Activated T-helper 1 cell treated with anti-CD3 and anti-CD28 coated beads, Interleukin-12 subunit alpha, Interleukin-12 subunit beta, Interleukin-2, Interleukin-4 antibody, amounts not matched to agents 30 ng/mL and 10 ng/mL and 1 ng/mL, durations not matched to agents 14 hours and 24 hours and 36 hours (primary cell): ENCODE data around the gene PGAP3. TPM values are rescaled to one million over a fixed set of nuclear protein-coding genes. Genes with fewer than 3 reads are reported as not detected.

Experiments used
- DNase-seq: peaks from one replicate; pipeline ENCODE4 v3.0.0; 2021; ENCODE audit warnings: low spot score
- H3K27ac Mint-ChIP-seq: one replicate; pipeline ENCODE4 v1.8.0; 2021; ENCODE audit warnings: mild to moderate bottlenecking, mixed read lengths
- H3K27me3 Mint-ChIP-seq: one replicate; pipeline ENCODE4 v1.8.0; 2022; ENCODE audit warnings: mild to moderate bottlenecking, moderate library complexity, mixed read lengths; ENCODE audit not compliant: insufficient read depth
- H3K36me3 Mint-ChIP-seq: one replicate; pipeline ENCODE4 v1.8.0; 2021; ENCODE audit warnings: low read depth, mixed read lengths
- H3K4me1 Mint-ChIP-seq: one replicate; pipeline ENCODE4 v1.8.0; 2021; ENCODE audit warnings: low read depth, mixed read lengths
- H3K4me3 Mint-ChIP-seq: one replicate; pipeline ENCODE4 v1.8.0; 2021; ENCODE audit warnings: mild to moderate bottlenecking, moderate library complexity, mixed read lengths
- H3K9me3 Mint-ChIP-seq: one replicate; pipeline ENCODE4 v1.8.0; 2021; ENCODE audit warnings: mixed read lengths
- intact Hi-C: fragments of 100-400 bp; cut with micrococcal nuclease; formaldehyde crosslinking; loops from one replicate; pipeline ENCODE4 v1.15.1; 2024
- total RNA-seq: library from RNA; stranded (reverse); gene quantifications from 2 replicates; pipeline ENCODE4 v1.2.3, GENCODE V29; 2022

PGAP3 gene
- total RNA-seq, 1 donor from 2014 or later = 16.9 TPM

DNA sequence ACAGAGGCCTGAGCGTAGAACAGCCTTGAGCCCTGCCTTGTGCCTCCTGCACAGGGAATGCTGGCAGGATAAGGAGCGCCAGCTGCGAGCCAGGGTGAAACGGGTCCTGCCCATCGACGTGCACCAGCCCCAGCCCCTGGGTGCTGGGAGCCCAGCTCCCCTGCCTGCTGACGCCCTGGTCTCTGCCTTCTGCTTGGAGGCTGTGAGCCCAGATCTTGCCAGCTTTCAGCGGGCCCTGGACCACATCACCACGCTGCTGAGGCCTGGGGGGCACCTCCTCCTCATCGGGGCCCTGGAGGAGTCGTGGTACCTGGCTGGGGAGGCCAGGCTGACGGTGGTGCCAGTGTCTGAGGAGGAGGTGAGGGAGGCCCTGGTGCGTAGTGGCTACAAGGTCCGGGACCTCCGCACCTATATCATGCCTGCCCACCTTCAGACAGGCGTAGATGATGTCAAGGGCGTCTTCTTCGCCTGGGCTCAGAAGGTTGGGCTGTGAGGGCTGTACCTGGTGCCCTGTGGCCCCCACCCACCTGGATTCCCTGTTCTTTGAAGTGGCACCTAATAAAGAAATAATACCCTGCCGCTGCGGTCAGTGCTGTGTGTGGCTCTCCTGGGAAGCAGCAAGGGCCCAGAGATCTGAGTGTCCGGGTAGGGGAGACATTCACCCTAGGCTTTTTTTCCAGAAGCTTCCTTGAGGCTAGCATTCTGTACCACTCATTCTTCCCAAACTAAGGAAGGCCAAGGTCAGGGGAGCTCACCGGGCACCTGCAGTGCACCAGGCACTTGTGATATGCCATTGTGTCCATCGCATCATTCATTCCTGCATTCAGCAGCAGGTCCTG, 17.7 kb downstream of the PGAP3 start:
- intact Hi-C loops = no loop called here

DNA sequence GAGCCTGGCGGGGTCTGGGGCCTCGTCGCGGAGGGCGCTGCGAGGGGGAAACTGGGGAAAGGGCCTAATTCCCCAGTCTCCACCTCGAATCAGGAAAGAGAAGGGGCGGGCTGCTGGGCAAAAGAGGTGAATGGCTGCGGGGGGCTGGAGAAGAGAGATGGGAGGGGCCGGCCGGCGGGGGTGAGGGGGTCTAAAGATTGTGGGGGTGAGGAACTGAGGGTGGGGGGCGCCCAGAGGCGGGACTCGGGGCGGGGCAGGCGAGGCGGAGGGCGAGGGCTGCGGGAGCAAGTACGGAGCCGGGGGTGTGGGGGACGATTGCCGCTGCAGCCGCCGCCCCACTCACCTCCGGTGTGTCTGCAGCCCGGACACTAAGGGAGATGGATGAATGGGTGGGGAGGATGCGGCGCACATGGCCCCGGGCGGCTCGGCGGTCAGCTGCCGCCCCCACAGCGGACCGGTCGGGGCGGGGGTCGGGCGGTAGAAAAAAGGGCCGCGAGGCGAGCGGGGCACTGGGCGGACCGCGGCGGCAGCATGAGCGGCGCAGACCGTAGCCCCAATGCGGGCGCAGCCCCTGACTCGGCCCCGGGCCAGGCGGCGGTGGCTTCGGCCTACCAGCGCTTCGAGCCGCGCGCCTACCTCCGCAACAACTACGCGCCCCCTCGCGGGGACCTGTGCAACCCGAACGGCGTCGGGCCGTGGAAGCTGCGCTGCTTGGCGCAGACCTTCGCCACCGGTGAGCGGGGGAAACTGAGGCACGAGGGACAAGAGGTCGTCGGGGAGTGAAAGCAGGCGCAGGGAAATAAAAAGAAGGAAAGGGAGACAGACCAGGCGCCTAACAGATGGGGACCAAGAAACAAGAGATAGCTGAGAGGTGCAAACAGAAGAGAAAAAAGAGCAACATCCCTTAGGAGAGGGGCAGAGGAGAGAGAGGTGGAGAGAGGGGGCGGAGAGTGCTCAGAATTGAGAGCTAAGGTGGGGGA, 19.6 kb downstream of the PGAP3 start, which contains the start of gene PNMT:
Gene PNMT, plus strand, starts transcription at position 509 of the 980 bp plus-strand sequence. Its CDS starts 23 bp downstream, at position 532.
- Mint-ChIP-seq H3K9me3 (no peaks in the 10 kb centered on the region), H3K36me3 (peaks cover 4% of the 10 kb centered on the region), H3K27ac (peak within 1 kb of the TSS; percentile 29), H3K4me3 (peak within 1 kb of the TSS; percentile 37), H3K4me1 (peaks cover 7% of the 10 kb centered on the region), H3K27me3 (peaks cover 28% of the 10 kb centered on the region)
- peak; percentile 46 for DNase-seq
- intact Hi-C loops = loop anchor here (1.0 kb wide), 2 partner anchors 31 to 46 kb away; partner anchors contain the start of gene STARD3

More for the DNA sequence above, 17.7 kb downstream of the PGAP3 start:
- no peaks in the 10 kb centered on the region for H3K9me3 Mint-ChIP-seq
- peaks cover 4% of the 10 kb centered on the region for H3K36me3 Mint-ChIP-seq
- no peak for DNase-seq
- H3K4me3 Mint-ChIP-seq = no peak overlapping the region
- peaks cover 29% of the 10 kb centered on the region for H3K27me3 Mint-ChIP-seq
- peaks cover 7% of the 10 kb centered on the region for H3K4me1 Mint-ChIP-seq
- no peak overlapping the region for H3K27ac Mint-ChIP-seq

DNA sequence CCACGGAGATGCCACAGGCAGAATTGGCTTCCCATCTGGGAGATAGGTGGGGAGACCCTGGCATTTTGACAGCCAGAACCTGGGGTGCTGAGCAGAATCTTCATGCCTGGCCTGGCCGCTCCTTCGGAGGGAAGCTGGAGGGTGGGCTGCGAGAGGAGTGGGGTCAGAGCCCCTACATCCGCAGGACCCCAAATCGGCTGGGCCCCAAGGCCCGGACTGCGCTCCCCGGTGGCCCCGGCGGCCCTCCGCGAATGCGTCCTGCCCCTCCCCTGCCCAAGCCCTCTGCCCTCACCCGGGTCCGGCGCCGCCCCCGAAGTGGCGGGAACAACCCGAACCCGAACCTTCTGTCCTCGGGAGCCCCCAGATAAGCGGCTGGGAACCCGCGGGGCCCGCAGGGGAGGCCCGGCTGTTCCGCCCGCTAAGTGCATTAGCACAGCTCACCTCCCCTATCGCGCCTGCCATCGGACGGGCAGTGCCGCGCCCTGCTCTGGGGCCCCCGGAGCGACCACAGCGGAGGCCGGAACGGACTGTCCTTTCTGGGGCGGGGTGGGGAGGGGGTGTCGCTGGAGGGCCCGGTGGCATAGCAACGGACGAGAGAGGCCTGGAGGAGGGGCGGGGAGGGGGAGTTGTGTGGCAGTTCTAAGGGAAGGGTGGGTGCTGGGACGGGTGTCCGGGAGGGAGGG, 20.5 kb downstream of the PGAP3 start:
- H3K9me3 Mint-ChIP-seq = no peaks in the 10 kb centered on the region
- no peak for DNase-seq
- peaks cover 7% of the 10 kb centered on the region for H3K4me1 Mint-ChIP-seq
- peaks cover 4% of the 10 kb centered on the region for H3K36me3 Mint-ChIP-seq
- no peak overlapping the region for H3K27ac Mint-ChIP-seq
- H3K4me3 Mint-ChIP-seq = peak overlapping the region; percentile 57
- intact Hi-C loops = no loop called here
- H3K27me3 Mint-ChIP-seq = peaks cover 27% of the 10 kb centered on the region

GRCh38 chr17:39666601-39667261, 21.1 kb downstream of the PGAP3 start:
- no peak overlapping the region for H3K27ac Mint-ChIP-seq
- peak overlapping the region; percentile 57 for H3K4me3 Mint-ChIP-seq
- H3K4me1 Mint-ChIP-seq = peaks cover 7% of the 10 kb centered on the region
- peaks cover 24% of the 10 kb centered on the region for H3K27me3 Mint-ChIP-seq
- intact Hi-C loops = no loop called here
- no peak for DNase-seq
- H3K9me3 Mint-ChIP-seq = no peaks in the 10 kb centered on the region
- peaks cover 4% of the 10 kb centered on the region for H3K36me3 Mint-ChIP-seq

DNA sequence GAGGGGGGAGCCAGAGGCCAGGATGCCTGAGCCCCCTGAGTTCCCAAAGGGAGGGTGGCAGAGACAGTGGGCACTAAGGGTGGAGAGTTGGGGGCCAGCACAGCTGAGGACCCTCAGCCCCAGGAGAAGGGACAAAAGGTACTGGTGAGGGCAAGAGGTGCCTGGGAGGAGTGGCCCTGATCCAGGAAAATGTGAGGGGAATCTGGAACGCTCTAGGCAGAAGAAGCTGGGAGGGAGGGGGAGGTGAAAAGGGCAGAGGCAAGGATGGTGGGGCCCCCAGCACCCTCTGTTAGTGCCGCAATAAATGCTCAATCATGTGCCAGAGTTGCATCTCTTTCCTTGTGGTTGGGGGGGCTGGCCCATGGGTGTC, 21.6 kb downstream of the PGAP3 start:
- intact Hi-C loops = no loop called here
- H3K27ac Mint-ChIP-seq = no peak overlapping the region
- H3K4me3 Mint-ChIP-seq = no peak overlapping the region

GRCh38 chr17:39665642-39666224, 22.1 kb downstream of the PGAP3 start:
- H3K36me3 Mint-ChIP-seq = peaks cover 11% of the 10 kb centered on the region
- H3K27me3 Mint-ChIP-seq = peaks cover 24% of the 10 kb centered on the region
- H3K9me3 Mint-ChIP-seq = no peaks in the 10 kb centered on the region

More for the DNA sequence above, 21.6 kb downstream of the PGAP3 start:
- Mint-ChIP-seq H3K27me3 (peaks cover 24% of the 10 kb centered on the region), H3K9me3 (no peaks in the 10 kb centered on the region), H3K4me1 (peaks cover 7% of the 10 kb centered on the region), H3K36me3 (peaks cover 8% of the 10 kb centered on the region)
- DNase-seq = no peak

GRCh38 chr17:39664581-39665561, 23.0 kb downstream of the PGAP3 start, which contains the start of gene TCAP:
Gene TCAP (plus strand): TSS chr17:39665349. CDS start chr17:39665360, 11 bp downstream.
- DNase-seq = no peak
- H3K4me3 Mint-ChIP-seq = no peak within 1 kb of the TSS
- no peaks in the 10 kb centered on the region for H3K9me3 Mint-ChIP-seq
- intact Hi-C loops = no loop called here
- H3K4me1 Mint-ChIP-seq = peaks cover 7% of the 10 kb centered on the region
- H3K36me3 Mint-ChIP-seq = peaks cover 12% of the 10 kb centered on the region
- H3K27ac Mint-ChIP-seq = no peak within 1 kb of the TSS
- H3K27me3 Mint-ChIP-seq = peaks cover 24% of the 10 kb centered on the region

More at GRCh38 chr17:39665642-39666224, 22.1 kb downstream of the PGAP3 start:
- intact Hi-C loops = no loop called here
- peaks cover 7% of the 10 kb centered on the region for H3K4me1 Mint-ChIP-seq
- no peak overlapping the region for H3K4me3 Mint-ChIP-seq
- DNase-seq = no peak
- H3K27ac Mint-ChIP-seq = no peak overlapping the region

DNA sequence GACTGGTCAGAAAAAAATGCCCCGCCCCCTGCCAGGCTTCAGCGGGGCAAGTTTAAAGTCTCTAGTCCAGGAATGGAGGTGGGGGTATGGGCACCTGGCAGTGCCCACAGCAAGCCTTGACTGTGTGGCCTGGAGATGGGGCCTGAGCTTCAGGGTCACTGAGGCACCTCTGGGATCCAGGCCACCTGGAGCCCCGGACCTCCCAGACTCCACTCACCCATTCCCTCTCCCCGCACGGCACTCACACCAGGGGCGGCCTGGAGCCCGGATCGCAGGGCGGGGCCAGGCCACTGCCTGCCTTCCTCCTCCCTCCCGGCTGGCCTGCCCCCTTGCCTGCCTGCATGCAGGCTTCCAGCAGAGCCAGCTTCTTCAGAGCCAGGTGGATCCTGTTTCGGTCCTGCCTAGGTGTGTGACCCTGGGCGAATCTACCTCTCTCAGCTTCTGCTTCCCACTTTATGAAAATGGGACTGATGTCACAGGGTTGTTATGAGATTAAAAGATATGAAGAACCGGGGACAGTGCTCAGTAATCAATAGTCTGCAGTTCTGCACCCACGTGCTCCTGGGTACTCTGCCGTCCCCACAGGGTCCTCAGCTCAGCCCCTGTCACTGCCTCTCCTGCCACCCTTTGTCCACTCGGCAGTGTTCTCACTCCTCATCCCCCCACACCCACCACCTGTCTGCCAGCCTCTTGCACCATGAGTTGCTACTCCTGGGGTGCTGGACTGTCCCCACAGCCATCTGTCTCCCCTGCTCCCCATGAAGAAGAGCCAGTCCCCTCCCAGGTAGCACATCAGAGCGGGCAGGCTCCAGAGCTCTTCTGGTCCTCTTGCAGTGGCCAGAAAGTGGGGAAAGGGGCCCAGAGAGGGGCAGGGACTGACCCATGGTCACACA, 23.9 kb downstream of the PGAP3 start:
- Mint-ChIP-seq H3K9me3 (no peaks in the 10 kb centered on the region), H3K36me3 (peaks cover 12% of the 10 kb centered on the region), H3K4me1 (peaks cover 7% of the 10 kb centered on the region), H3K27me3 (peaks cover 20% of the 10 kb centered on the region), H3K27ac (no peak overlapping the region), H3K4me3 (no peak overlapping the region)
- intact Hi-C loops = no loop called here
- no peak for DNase-seq

- peaks cover under 1% of the 10 kb centered on the region for H3K4me1 Mint-ChIP-seq
- intact Hi-C loops = no loop called here
- H3K36me3 Mint-ChIP-seq = peaks cover 8% of the 10 kb centered on the region
- H3K27me3 Mint-ChIP-seq = peaks cover 15% of the 10 kb centered on the region
- no peaks in the 10 kb centered on the region for H3K9me3 Mint-ChIP-seq
- no peak for DNase-seq
- no peak overlapping the region for H3K4me3 Mint-ChIP-seq
- H3K27ac Mint-ChIP-seq = no peak overlapping the region
Measured at GRCh38 chr17:39663340-39663687, 24.5 kb downstream of the PGAP3 start.

DNA sequence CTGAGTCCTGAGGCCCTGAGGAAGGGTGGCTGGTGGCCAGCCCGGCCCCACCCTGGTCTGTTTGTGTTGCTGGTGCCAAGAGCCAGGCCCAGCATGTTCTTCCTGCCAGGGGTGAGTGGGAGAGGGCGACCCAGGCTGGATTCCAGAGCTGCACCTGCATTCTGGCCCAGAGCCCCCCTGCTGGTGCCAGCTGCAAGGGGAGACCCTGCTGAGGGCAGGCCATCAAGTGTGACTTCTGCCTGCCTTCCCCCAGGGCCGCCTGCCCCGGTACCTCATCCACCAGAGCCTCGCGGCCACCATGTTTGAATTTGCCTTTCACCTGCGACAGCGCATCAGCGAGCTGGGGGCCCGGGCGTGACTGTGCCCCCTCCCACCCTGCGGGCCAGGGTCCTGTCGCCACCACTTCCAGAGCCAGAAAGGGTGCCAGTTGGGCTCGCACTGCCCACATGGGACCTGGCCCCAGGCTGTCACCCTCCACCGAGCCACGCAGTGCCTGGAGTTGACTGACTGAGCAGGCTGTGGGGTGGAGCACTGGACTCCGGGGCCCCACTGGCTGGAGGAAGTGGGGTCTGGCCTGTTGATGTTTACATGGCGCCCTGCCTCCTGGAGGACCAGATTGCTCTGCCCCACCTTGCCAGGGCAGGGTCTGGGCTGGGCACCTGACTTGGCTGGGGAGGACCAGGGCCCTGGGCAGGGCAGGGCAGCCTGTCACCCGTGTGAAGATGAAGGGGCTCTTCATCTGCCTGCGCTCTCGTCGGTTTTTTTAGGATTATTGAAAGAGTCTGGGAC, 25.1 kb downstream of the PGAP3 start:
- peaks cover 11% of the 10 kb centered on the region for H3K27me3 Mint-ChIP-seq
- no peak overlapping the region for H3K27ac Mint-ChIP-seq
- intact Hi-C loops = no loop called here
- H3K36me3 Mint-ChIP-seq = peaks cover 11% of the 10 kb centered on the region
- no peak overlapping the region for H3K4me3 Mint-ChIP-seq
- no peaks in the 10 kb centered on the region for H3K9me3 Mint-ChIP-seq
- no peak for DNase-seq
- no peaks in the 10 kb centered on the region for H3K4me1 Mint-ChIP-seq
